Smooth muscle cell (in vitro differentiated cells): ENCODE data around the gene SURF6. TPM values are rescaled to one million over a fixed set of nuclear protein-coding genes. Genes with fewer than 3 reads are reported as not detected.

Source experiments
- DNase-seq: peaks from one replicate; lab custom pipeline; 2025; ENCODE audit not compliant: unreplicated experiment; lab: John Stamatoyannopoulos, UW
- H2AFZ ChIP-seq: fragments of 200-600 bp; sonication (generic); 2 replicates; pipeline ENCODE4 v1.6.0; 2016; ENCODE audit warnings: antibody characterized with exemption, low read depth, mild to moderate bottlenecking
- H3F3A ChIP-seq: fragments of 200-600 bp; sonication (generic); 2 replicates; pipeline ENCODE4 v1.6.0; 2017; ENCODE audit warnings: antibody characterized with exemption, low read depth
- H3K27ac ChIP-seq: fragments of 200-600 bp; sonication (generic); 2 replicates; pipeline ENCODE4 v1.5.1; 2016; ENCODE audit warnings: low read depth, mild to moderate bottlenecking
- H3K27me3 ChIP-seq: fragments of 200-600 bp; sonication (generic); 2 replicates; pipeline ENCODE4 v1.6.1; 2016; ENCODE audit warnings: low read depth, mild to moderate bottlenecking
- H3K36me3 ChIP-seq: fragments of 200-600 bp; sonication (generic); 2 replicates; pipeline ENCODE4 v1.5.1; 2016; ENCODE audit warnings: low read depth
- H3K4me1 ChIP-seq: fragments of 200-600 bp; sonication (generic); 2 replicates; pipeline ENCODE4 v1.5.1; 2016; ENCODE audit warnings: low read depth
- H3K4me2 ChIP-seq: fragments of 200-600 bp; sonication (generic); 2 replicates; pipeline ENCODE4 v1.6.0; 2016; ENCODE audit warnings: mild to moderate bottlenecking
- H3K4me3 ChIP-seq: fragments of 200-600 bp; sonication (generic); 2 replicates; pipeline ENCODE4 v1.5.1; 2016; ENCODE audit warnings: mild to moderate bottlenecking
- H3K79me2 ChIP-seq: fragments of 200-600 bp; sonication (generic); 2 replicates; pipeline ENCODE4 v1.6.0; 2016; ENCODE audit warnings: low read depth, mild to moderate bottlenecking
- H3K9ac ChIP-seq: fragments of 200-600 bp; sonication (generic); 2 replicates; pipeline ENCODE4 v1.6.0; 2016; ENCODE audit warnings: low read depth
- H3K9me3 ChIP-seq: fragments of 200-600 bp; sonication (generic); replicated peaks from 2 replicates; pipeline ENCODE4 v1.5.1; 2016; ENCODE audit warnings: low read depth
- H4K20me1 ChIP-seq: fragments of 200-600 bp; sonication (generic); 2 replicates; pipeline ENCODE4 v1.6.0; 2016; ENCODE audit warnings: low read depth
- WGBS: methylation state at CpG from one replicate; pipeline ENCODE4 v1.1.7; 2016; ENCODE audit warnings: low lambda C conversion rate; 5-methylcytosine and 5-hydroxymethylcytosine counted together
- polyA plus RNA-seq: library from polyadenylated mRNA; unstranded; fragments of >200 nt; fragmentation: Nextera tagmentation; extraction: Ambion mirVana; gene quantifications from 2 replicates; pipeline ENCODE4 v1.2.1, GENCODE V29; 2016
- total RNA-seq: library from RNA; depleted of rRNA; stranded (reverse); fragments of >200 nt; gene quantifications from 2 replicates; pipeline ENCODE4 v1.2.3, GENCODE V29; 2014
- TF ChIP-seq, protein P1 (sequence below): fragments of 200-600 bp; sonication (generic); IDR thresholded peaks from 2 replicates; pipeline ENCODE4 v1.5.1; 2017; ENCODE audit warnings: borderline replicate concordance, mild to moderate bottlenecking, antibody characterized with exemption; ENCODE audit not compliant: insufficient read depth, poor library complexity, severe bottlenecking

Gene SURF6
- total and polyA plus RNA-seq, 2 experiments from 2014 or later, result 8.1 to 17.8 TPM

GRCh38 chr9:133345596-133345995 lies 9.6 kb upstream of the SURF6 start:
- peaks cover 45% of the 10 kb centered on the region for H3K79me2 ChIP-seq
- no peak overlapping the region for H3K4me3 ChIP-seq
- H3F3A ChIP-seq, result peaks cover 19% of the 10 kb centered on the region
- TF ChIP-seq, protein P1, sequence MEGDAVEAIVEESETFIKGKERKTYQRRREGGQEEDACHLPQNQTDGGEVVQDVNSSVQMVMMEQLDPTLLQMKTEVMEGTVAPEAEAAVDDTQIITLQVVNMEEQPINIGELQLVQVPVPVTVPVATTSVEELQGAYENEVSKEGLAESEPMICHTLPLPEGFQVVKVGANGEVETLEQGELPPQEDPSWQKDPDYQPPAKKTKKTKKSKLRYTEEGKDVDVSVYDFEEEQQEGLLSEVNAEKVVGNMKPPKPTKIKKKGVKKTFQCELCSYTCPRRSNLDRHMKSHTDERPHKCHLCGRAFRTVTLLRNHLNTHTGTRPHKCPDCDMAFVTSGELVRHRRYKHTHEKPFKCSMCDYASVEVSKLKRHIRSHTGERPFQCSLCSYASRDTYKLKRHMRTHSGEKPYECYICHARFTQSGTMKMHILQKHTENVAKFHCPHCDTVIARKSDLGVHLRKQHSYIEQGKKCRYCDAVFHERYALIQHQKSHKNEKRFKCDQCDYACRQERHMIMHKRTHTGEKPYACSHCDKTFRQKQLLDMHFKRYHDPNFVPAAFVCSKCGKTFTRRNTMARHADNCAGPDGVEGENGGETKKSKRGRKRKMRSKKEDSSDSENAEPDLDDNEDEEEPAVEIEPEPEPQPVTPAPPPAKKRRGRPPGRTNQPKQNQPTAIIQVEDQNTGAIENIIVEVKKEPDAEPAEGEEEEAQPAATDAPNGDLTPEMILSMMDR, result no peak
- 96% methylated on average over 6 of the region's 6 CpGs for WGBS
- H4K20me1 ChIP-seq, result peaks cover 47% of the 10 kb centered on the region
- no peaks in the 10 kb centered on the region for H3K27me3 ChIP-seq
- H3K4me2 ChIP-seq, result no peak overlapping the region
- no peaks in the 10 kb centered on the region for H3K36me3 ChIP-seq
- no peak overlapping the region for H3K27ac ChIP-seq
- H3K9me3 ChIP-seq, result no peaks in the 10 kb centered on the region
- no peak overlapping the region for H3K9ac ChIP-seq
- no peak overlapping the region for H2AFZ ChIP-seq
- H3K4me1 ChIP-seq, result peaks cover 13% of the 10 kb centered on the region
- no peak for DNase-seq

DNA sequence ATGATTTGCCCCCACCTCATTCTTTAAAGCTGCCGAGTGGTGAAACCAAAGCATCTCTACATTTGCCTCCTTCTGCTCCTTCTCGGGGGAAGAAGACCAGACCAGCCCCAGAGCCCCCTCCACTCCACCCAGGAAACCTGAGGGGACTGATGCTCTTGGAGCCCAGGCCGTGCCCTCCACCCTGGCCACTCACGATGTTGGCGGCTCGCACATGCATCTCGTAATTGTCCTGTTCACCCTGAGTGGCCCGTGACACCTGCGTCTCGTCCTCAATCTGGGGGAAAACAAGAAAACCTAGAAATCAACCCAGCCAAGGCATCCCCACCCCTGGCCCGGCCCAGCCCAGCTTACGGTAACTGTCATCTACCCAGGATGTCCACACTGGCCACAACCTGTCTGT lies 9.0 kb upstream of the SURF6 start:
- H3K79me2 ChIP-seq, result peaks cover 45% of the 10 kb centered on the region
- H3K36me3 ChIP-seq, result no peaks in the 10 kb centered on the region
- H3K27ac ChIP-seq, result no peak overlapping the region

DNA sequence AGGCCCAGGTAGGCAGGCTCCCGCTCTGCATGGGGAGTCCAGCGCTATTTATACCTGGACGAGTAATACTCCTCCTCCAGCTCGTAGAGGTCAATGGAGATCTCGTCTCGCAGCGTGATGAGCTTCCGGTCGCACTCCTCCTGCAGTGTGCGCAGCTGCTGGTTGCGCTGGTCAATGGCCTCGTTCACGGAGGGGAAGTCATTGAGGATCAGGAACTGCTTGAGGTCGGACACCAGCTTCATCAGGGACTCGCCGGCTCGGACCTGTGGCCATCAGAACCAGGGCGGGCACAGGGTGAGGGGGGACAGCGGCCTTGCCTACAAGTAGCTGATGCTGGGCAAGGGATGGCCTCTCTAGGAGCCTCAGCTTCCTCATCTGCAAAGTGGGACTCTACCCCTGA lies 8.1 kb upstream of the SURF6 start:
- no peaks in the 10 kb centered on the region for H3K9me3 ChIP-seq
- H3K4me1 ChIP-seq, result peaks cover 8% of the 10 kb centered on the region
- no peak for DNase-seq
- no peak overlapping the region for H3K9ac ChIP-seq
- no peaks in the 10 kb centered on the region for H3K27me3 ChIP-seq
- WGBS, result 98% methylated on average over 19 of the region's 19 CpGs
- H3K27ac ChIP-seq, result no peak overlapping the region
- TF ChIP-seq, protein P1, result no peak
- peaks cover 32% of the 10 kb centered on the region for H4K20me1 ChIP-seq
- H3K4me3 ChIP-seq, result no peak overlapping the region
- H3F3A ChIP-seq, result peaks cover 5% of the 10 kb centered on the region
- H3K36me3 ChIP-seq, result no peaks in the 10 kb centered on the region
- H3K4me2 ChIP-seq, result no peak overlapping the region
- peaks cover 37% of the 10 kb centered on the region for H3K79me2 ChIP-seq
- H2AFZ ChIP-seq, result no peak overlapping the region

More for the DNA sequence above, 9.0 kb upstream of the SURF6 start:
- Histone ChIP-seq H3K4me3 (no peak overlapping the region), H2AFZ (no peak overlapping the region), H3K9me3 (no peaks in the 10 kb centered on the region), H3K9ac (no peak overlapping the region), H3K27me3 (no peaks in the 10 kb centered on the region), H3K4me2 (no peak overlapping the region), H3K4me1 (peaks cover 13% of the 10 kb centered on the region), H3F3A (peaks cover 13% of the 10 kb centered on the region), H4K20me1 (peaks cover 41% of the 10 kb centered on the region)
- TF ChIP-seq, protein P1, result no peak
- WGBS, result 98% methylated on average over 12 of the region's 12 CpGs
- no peak for DNase-seq

- H3K27ac ChIP-seq, result no peak overlapping the region
- peaks cover 22% of the 10 kb centered on the region for H4K20me1 ChIP-seq
- no peak overlapping the region for H3K4me2 ChIP-seq
- no peak overlapping the region for H2AFZ ChIP-seq
- H3K9me3 ChIP-seq, result no peaks in the 10 kb centered on the region
- no peak for DNase-seq
- peaks cover 25% of the 10 kb centered on the region for H3K79me2 ChIP-seq
- no peak overlapping the region for H3K4me3 ChIP-seq
- no peaks in the 10 kb centered on the region for H3F3A ChIP-seq
- 92% methylated on average over 10 of the region's 11 CpGs for WGBS
- H3K36me3 ChIP-seq, result no peaks in the 10 kb centered on the region
- peaks cover 6% of the 10 kb centered on the region for H3K4me1 ChIP-seq
- H3K27me3 ChIP-seq, result no peaks in the 10 kb centered on the region
- TF ChIP-seq, protein P1, result no peak
- H3K9ac ChIP-seq, result no peak overlapping the region
Measured at GRCh38 chr9:133342570-133342969, 6.6 kb upstream of the SURF6 start.
